HepG2 (cell line): ENCODE measurements around the gene SLC24A4. TPM values are rescaled to one million over a fixed set of nuclear protein-coding genes. Genes with fewer than 3 reads are reported as not detected.

Experiments
- ATAC-seq: fragments of 200-7000 bp; cut with Tn5 transposase; 3 replicates; pipeline ENCODE4 v1.9.1; 2020; ENCODE audit warnings: mild to moderate bottlenecking, moderate library complexity
- BruUV-seq: library from RNA; stranded (reverse); fragments of 400-500 nt; replicated peaks from 2 replicates; lab custom pipeline; 2021; lab: Mats Ljungman, UMichigan
- CTCF ChIA-PET: fragments of 300-600 bp; formaldehyde crosslinking; extraction: SDS; loops from one replicate; lab custom pipeline; 2021; ENCODE audit warnings: low total read pairs, inconsistent platforms, low intra/inter-chr PET ratio; lab: Yijun Ruan, JAX
- POLR2A ChIA-PET: fragments of 350-600 bp; sonication (Branson Sonifier 250); formaldehyde crosslinking; loops from one replicate; lab custom pipeline; 2020; ENCODE audit warnings: antibody characterized with exemption, inconsistent platforms; lab: Yijun Ruan, JAX
- DNase-seq: peaks from one replicate; pipeline ENCODE4 v3.0.0-alpha.2; 2015; ENCODE audit warnings: low spot score
- FAIRE-seq: peaks from 3 replicates; lab custom pipeline; 2011; peaks lifted over from hg19 to GRCh38; lab: Jason Lieb, UNC
- H2AFZ ChIP-seq: one replicate; pipeline ENCODE4 v1.6.1; 2011; ENCODE audit warnings: low read length, inconsistent platforms
- H3K27ac ChIP-seq: fragments of 300-600 bp; 3 replicates; pipeline ENCODE4 v1.8.0; 2011; ENCODE audit warnings: mixed run types, mild to moderate bottlenecking, mixed read lengths, low read length, inconsistent platforms; ENCODE audit not compliant: insufficient read depth; ENCODE audit errors: extremely low read length
- H3K27me3 ChIP-seq, 2 experiments: fragments of 200-600 bp in 1 of 2; 2 replicates in 1 of 2; 3 replicates in 1 of 2; pipeline versions ENCODE4 v1.6.0 to v1.8.0; 2011; ENCODE audit warnings: low read length in 2 of 2, mild to moderate bottlenecking in 2 of 2, moderate library complexity in 2 of 2, inconsistent platforms in 1 of 2; ENCODE audit not compliant: insufficient read depth in 2 of 2, control insufficient read depth in 1 of 2
- H3K36me3 ChIP-seq, 2 experiments: fragments of 200-600 bp in 1 of 2; replicated peaks in 1 of 2; 2 replicates in 1 of 2; 3 replicates in 1 of 2; pipeline versions ENCODE4 v1.5.1 to v1.8.0; 2011; ENCODE audit warnings: low read length in 2 of 2, inconsistent platforms in 1 of 2; ENCODE audit not compliant: insufficient read depth in 2 of 2, control insufficient read depth in 1 of 2
- H3K4me1 ChIP-seq: 2 replicates; pipeline ENCODE4 v1.5.1; 2012; ENCODE audit warnings: low read length, inconsistent platforms; ENCODE audit not compliant: insufficient read depth
- H3K4me2 ChIP-seq: 2 replicates; pipeline ENCODE4 v1.6.0; 2011; ENCODE audit warnings: low read depth, low read length, inconsistent platforms
- H3K4me3 ChIP-seq, 3 experiments: fragments of 200-600 bp in 1 of 3; sonication (generic), shearing (Covaris generic) in 1 of 3; replicated peaks in 1 of 3; 2 replicates each; pipeline ENCODE4 v1.5.1; 2011 to 2016; ENCODE audit warnings: low read length in 3 of 3, inconsistent platforms in 2 of 3, low read depth in 2 of 3, mild to moderate bottlenecking in 2 of 3, control low read depth in 1 of 3, mixed read lengths in 1 of 3; ENCODE audit not compliant: insufficient read depth in 1 of 3
- H3K79me2 ChIP-seq: one replicate; pipeline ENCODE4 v1.6.1; 2011; ENCODE audit warnings: low read length, inconsistent platforms; ENCODE audit not compliant: insufficient read depth
- H3K9ac ChIP-seq: 2 replicates; pipeline ENCODE4 v1.6.0; 2011; ENCODE audit warnings: mild to moderate bottlenecking, low read depth, low read length, inconsistent platforms; ENCODE audit not compliant: insufficient read depth
- H3K9me3 ChIP-seq: 2 replicates; pipeline ENCODE4 v1.5.1; 2012; ENCODE audit warnings: mild to moderate bottlenecking, low read length
- H4K20me1 ChIP-seq: 2 replicates; pipeline ENCODE4 v1.6.0; 2011; ENCODE audit warnings: inconsistent platforms, mild to moderate bottlenecking, low read length, moderate library complexity; ENCODE audit not compliant: insufficient read depth
- FOXA1 ChIP-seq, 2 experiments: fragments of 450-650 bp in 1 of 2; sonication (generic) in 1 of 2; formaldehyde crosslinking in 1 of 2; IDR thresholded peaks; 2 replicates each; pipeline versions ENCODE4 v1.4.0 to v1.6.1; 2016 to 2020; ENCODE audit warnings: missing genetic modification reagents in 1 of 2
- HNRNPLL ChIP-seq: fragments of 200-400 bp; formaldehyde crosslinking; IDR thresholded peaks from 2 replicates; pipeline ENCODE4 v1.6.1; 2017; ENCODE audit warnings: mild to moderate bottlenecking, low read depth, low read length; ENCODE audit not compliant: poor library complexity, severe bottlenecking
- NR2F6 ChIP-seq, 2 experiments: IDR thresholded peaks; 2 replicates each; pipeline ENCODE4 v1.6.1; 2016; ENCODE audit warnings: antibody characterized with exemption in 1 of 2, mild to moderate bottlenecking in 1 of 2
- ZNF207 ChIP-seq: fragments of 450-650 bp; IDR thresholded peaks from 2 replicates; pipeline ENCODE4 v1.6.1; 2016; ENCODE audit warnings: antibody characterized with exemption, borderline replicate concordance
- ZNF616 ChIP-seq: sonication (generic); formaldehyde crosslinking; IDR thresholded peaks from 2 replicates; pipeline ENCODE4 v1.5.0; 2020; ENCODE audit warnings: low read depth, mild to moderate bottlenecking, missing genetic modification reagents
- ZNF7 ChIP-seq: IDR thresholded peaks from 2 replicates; pipeline ENCODE4 v1.6.1; 2016; ENCODE audit warnings: missing biosample characterization, missing genetic modification reagents
- ZNF839 ChIP-seq: sonication (generic); formaldehyde crosslinking; IDR thresholded peaks from 2 replicates; pipeline ENCODE4 v1.4.0; 2020; ENCODE audit warnings: missing genetic modification reagents, mild to moderate bottlenecking, borderline replicate concordance
- WGBS: methylation state at CpG from one replicate; pipeline ENCODE4 v1.1.6; 2017; ENCODE audit warnings: low lambda C conversion rate; 5-methylcytosine and 5-hydroxymethylcytosine counted together
- in situ Hi-C: cut with HindIII; loops from 2 replicates; pipeline ENCODE4 v1.10.0; 2017; ENCODE audit warnings: low pct_unique_long_range_greater_than_20kb; ENCODE audit not compliant: extremely low pct_ligation_motif_present
- intact Hi-C: fragments of 100-400 bp; cut with micrococcal nuclease; formaldehyde crosslinking; loops from one replicate; pipeline ENCODE4 v1.10.0; 2022; ENCODE audit not compliant: unreplicated experiment
- polyA plus RNA-seq, 8 experiments: library from polyadenylated mRNA; depleted of rRNA in 3 of 8; stranded (reverse) in 7 of 8; unstranded in 1 of 8; fragments of >200 nt; fragmentation: Illumina TruSeq in 4 of 8; extraction: Trizol in 4 of 8; gene quantifications; 2 replicates each; pipeline versions ENCODE4 v1.2.1 to v1.2.3, GENCODE V29; 2011 to 2016; ENCODE audit warnings: low read depth in 4 of 8, missing spikeins in 1 of 8, mixed read lengths in 1 of 8; ENCODE audit not compliant: insufficient read depth in 1 of 8
- total RNA-seq, 5 experiments: library from RNA; depleted of rRNA; stranded (reverse); fragments of >200 nt; fragmentation: Illumina TruSeq; extraction: Trizol; gene quantifications; 2 replicates each; pipeline ENCODE4 v1.2.3, GENCODE V29; 2016; ENCODE audit warnings: low read depth in 1 of 5
- TF ChIP-seq, protein P1 (sequence below): sonication (generic); formaldehyde crosslinking; IDR thresholded peaks from 2 replicates; pipeline ENCODE4 v1.5.0; 2020; ENCODE audit warnings: mild to moderate bottlenecking, missing genetic modification reagents

Gene SLC24A4
- total and polyA plus RNA-seq, 2 of the 13 experiments (the other 11 are each of a cell fraction or from before 2014, with no cell fraction given) = not detected

DNA sequence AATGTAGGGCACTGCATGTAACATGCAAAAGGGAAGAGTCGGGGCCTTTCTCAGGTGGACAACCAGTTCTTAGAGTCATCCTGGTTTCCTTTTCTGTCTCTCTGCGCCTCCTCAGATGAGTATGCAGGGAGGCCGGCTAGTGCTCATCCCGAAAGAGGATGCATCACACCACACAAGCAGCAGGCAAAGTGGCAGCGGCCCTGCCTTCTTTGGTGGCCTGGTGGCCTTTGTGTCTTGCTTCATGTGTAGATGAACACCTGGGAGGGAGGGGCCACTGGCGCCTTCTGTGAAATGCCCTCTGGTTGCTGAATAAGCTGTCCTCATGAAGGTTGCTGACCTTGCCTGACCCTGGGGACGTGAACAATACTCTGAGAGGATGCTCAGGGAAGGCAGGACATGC lies 18.0 kb downstream of the SLC24A4 start:
- no peaks in the 10 kb centered on the region for H3K36me3 ChIP-seq
- no peaks in the 10 kb centered on the region for H3K9me3 ChIP-seq
- no peaks in the 10 kb centered on the region for H4K20me1 ChIP-seq
- TF ChIP-seq, protein P1, sequence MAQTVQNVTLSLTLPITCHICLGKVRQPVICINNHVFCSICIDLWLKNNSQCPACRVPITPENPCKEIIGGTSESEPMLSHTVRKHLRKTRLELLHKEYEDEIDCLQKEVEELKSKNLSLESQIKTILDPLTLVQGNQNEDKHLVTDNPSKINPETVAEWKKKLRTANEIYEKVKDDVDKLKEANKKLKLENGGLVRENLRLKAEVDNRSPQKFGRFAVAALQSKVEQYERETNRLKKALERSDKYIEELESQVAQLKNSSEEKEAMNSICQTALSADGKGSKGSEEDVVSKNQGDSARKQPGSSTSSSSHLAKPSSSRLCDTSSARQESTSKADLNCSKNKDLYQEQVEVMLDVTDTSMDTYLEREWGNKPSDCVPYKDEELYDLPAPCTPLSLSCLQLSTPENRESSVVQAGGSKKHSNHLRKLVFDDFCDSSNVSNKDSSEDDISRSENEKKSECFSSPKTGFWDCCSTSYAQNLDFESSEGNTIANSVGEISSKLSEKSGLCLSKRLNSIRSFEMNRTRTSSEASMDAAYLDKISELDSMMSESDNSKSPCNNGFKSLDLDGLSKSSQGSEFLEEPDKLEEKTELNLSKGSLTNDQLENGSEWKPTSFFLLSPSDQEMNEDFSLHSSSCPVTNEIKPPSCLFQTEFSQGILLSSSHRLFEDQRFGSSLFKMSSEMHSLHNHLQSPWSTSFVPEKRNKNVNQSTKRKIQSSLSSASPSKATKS (CRISPR knock-in tag) = no peak
- TF ChIP-seq ZNF839 (CRISPR knock-in tag) (no peak), NR2F6 (IDR thresholded peaks at IDR 0.05) (no peak), NR2F6 (CRISPR knock-in tag; IDR thresholded peaks at IDR 0.05) (no peak), ZNF207 (no peak), FOXA1 (IDR thresholded peaks at IDR 0.05) (no peak), FOXA1 (CRISPR knock-in tag; IDR thresholded peaks at IDR 0.05) (no peak), ZNF616 (CRISPR knock-in tag) (no peak), HNRNPLL (no peak), ZNF7 (CRISPR knock-in tag) (no peak)
- no peak overlapping the region for H2AFZ ChIP-seq
- H3K27ac ChIP-seq = no peak overlapping the region
- no TSS peak for BruUV-seq
- CTCF ChIA-PET = no interaction called here
- no peak overlapping the region for H3K4me3 ChIP-seq
- H3K4me2 ChIP-seq = no peak overlapping the region
- H3K79me2 ChIP-seq = no peaks in the 10 kb centered on the region
- DNase-seq (no peak), ATAC-seq (no peak), FAIRE-seq (no peak)
- H3K9ac ChIP-seq = no peak overlapping the region
- no peaks in the 10 kb centered on the region for H3K4me1 ChIP-seq
- peaks cover 4 to 71% of the 10 kb centered on the region in 2 experiments; a peak in 4 of 5 replicates for H3K27me3 ChIP-seq
- in situ Hi-C loops (no loop called here), intact Hi-C loops (no loop called here)
- 8% methylated on average over 6 of the region's 7 CpGs for WGBS
- POLR2A ChIA-PET = no interaction called here
